Middle frontal gyrus (tissue), 1 donor: ENCODE results near the gene ALDH3A1.
"Not testable (repeated sequence)": the region's sequence is repeated elsewhere in the genome, so short reads cannot be mapped to it uniquely, and the experiment has no call there.

Source experiments
- DNase-seq: peaks from one replicate; pipeline ENCODE4 v3.0.0-alpha.2; 2015; ENCODE audit warnings: low spot score; ENCODE audit errors: extremely low spot score

ALDH3A1 gene

GRCh38 chr17:19747829-19748806 lies at the start of gene ALDH3A1:
TSS of gene ALDH3A1 (minus strand) at chr17:19748298. CDS start at chr17:19745129, 3,169 bp downstream.
- DNase-seq = no peak

DNA sequence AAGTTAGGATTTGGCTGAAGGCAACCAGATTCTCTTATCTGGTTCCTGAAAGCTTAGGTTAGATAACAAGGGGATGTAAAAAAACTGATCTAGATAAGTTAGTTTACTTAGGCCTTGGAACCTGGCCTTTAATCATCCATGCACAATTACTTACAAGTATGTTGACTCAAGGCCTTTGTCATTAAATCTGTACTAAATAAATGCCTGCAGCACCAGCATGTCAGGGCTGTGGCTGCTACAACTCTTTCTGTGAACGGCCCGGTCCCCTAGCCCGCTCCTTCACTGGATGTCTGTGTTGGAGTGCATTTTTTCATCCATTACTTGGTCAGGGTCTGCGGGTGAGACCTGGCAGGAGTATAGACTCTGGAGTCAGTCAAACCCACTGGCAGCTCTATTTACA lies 48.4 kb upstream of the ALDH3A1 start:
- DNase-seq = no peak

DNA sequence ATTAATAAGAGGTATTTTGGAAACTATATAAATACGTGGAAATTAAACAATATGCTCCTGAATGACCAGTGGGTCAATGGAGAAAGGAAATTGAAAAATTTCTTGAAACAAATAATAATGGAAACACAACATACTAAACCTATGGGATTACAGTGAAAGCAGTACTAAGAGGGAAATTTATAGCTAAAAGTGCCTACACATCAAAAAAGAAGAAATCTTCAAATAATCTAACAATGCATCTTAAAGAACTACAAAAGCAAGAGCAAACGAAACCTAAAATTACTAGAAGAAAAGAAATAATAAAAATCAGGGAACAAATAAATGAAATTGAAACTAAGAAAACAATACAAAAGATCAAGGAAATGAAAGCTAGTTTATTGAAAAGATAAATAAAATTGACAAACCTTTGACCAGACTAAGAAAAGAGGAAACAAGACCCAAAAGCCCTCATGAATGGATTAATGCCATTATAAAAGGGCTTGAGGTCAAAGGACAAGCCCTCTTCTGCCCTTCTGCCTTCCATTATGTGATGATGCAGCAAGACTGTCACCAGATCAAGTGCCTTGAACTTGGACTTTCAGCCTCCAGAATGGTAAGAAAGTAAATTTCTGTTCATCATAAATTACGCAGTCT lies 43.9 kb upstream of the ALDH3A1 start:
- no peak for DNase-seq

DNA sequence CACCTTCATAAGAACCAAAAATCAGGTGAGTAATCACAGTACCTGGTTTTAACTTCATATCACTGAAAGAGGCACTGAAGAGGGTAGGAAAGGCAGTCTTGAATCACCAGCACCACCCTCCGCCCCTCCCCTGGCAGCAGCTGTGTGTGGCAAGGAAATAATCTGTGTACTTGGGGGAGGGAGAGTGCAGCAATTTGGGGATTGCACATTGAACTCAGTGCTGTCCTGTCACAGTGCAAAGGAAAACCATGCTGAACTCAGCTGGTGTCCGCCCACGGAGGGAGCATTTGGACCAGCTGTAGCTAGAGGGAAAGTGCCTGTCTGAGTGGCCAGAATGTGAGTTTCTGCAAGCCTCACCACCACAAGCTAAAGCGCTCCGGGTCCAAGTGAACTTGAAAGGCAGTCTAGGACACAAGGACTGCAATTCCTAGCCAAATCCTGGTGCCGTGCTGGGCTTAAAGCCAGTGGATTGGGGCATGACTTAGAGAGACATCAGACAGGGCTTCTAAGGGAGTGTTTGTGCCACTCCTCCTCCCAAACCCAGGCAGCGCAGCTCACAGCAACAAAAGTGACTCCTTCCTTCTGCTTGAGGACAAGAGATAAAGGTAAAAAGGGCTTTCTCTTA lies 39.7 kb upstream of the ALDH3A1 start:
- no peak for DNase-seq

DNA sequence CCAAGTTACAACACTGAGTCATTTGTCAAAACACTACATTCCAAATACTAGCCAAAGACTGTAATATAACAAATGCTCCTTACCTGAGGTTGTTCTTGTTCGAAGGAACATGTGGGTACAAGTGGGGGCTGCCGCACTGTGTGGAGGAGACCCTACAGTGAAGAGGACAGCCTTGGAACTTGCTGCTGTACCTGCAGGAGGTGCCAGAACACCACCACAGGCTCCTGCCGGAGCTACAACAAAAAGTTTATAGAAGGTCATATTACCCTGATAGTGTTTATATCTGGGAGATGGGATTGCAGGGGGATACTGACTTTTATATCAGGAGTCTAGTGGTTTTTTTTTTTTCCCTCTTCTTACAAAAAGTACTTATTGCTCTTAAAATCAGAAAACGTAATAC lies 37.8 kb upstream of the ALDH3A1 start:
- no peak for DNase-seq

DNA sequence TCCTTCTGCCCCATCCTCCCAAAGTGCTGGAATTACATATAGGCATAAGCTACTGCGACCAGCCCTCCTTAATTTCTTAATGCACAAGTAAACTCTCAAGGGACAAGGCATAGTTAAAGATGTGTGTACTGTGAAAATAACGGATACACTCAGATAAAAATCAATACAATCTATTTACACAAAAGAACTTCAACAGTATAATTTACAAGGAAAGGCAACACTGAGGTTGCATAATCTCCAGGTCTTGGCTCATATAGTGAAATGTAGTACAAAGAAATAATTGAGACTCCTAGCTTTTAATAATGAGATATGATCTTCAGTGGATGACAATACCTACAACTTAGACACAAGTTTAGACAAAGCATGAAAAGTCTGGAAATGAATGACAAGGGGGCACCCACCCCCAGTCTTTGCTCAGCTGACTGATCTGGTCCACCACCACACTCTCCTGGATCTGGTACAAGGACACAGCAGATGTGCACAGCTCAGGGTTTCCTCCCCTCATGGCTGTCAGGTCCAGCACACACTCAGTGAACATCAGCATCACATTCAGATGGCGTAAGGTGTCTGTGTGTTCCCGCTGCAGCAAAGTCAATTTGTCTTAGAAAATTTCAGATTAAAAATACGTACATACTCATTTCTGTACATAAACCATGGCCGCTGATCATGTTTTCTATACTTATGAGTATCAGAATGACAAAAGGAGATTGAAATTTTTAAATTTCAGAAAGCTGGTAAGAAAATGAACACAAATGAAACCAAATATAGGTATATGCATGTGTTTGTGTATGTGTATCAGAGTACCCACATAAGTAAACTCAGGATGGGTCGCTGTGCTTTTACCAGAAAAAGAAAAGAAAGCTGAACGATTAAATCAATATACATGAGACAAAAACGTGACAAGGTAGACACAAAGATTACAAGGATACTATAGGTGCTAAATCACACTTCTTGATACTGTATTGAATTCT lies 33.7 kb upstream of the ALDH3A1 start:
- DNase-seq = no peak

- DNase-seq = no peak
Measured at GRCh38 chr17:19780846-19781245, 32.7 kb upstream of the ALDH3A1 start.

- DNase-seq = no peak
Measured at GRCh38 chr17:19773534-19773933, 25.4 kb upstream of the ALDH3A1 start.

GRCh38 chr17:19771971-19772630 lies 24.0 kb upstream of the ALDH3A1 start:
- DNase-seq = no peak

- DNase-seq = no peak
Measured at GRCh38 chr17:19770985-19771735, 23.1 kb upstream of the ALDH3A1 start.

DNA sequence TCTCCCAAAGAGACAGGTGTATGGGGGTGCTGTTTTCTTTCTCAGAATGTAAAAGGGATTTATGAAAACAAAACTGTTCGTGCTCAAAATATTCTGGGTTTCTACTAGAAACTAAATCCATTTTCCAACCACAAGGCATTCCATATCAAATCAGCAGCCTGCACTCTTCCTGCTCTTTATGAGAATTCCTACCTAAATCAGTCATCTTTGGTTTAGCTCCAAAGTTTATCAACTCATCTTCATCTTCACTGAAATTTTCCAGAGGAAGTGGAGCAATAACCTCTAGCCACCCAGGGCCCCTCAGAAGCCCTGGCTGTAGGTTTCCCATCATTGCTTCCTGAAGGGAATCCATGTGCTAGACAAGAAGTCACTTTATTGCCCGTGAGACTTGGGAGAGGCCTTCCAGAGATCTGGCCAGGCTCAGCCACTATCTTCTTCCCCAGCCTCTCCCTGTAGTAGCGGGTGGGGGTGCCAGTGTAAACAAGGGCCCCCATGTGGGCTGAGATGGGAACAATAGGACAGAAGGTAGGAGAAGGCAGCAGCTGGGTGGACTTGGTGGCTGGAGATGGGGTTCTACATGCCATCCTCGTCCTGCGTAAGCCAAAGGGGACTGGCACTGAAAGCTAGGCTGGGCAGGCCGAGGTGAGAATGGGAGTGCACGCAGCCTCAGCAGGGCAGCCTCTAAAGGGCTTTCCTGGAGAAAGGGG lies 22.0 kb upstream of the ALDH3A1 start:
- no peak for DNase-seq

- DNase-seq = no peak
Measured at GRCh38 chr17:19768046-19768782, 20.1 kb upstream of the ALDH3A1 start.

- DNase-seq = peak; percentile 57
Measured at GRCh38 chr17:19766421-19767270, 18.5 kb upstream of the ALDH3A1 start.

DNA sequence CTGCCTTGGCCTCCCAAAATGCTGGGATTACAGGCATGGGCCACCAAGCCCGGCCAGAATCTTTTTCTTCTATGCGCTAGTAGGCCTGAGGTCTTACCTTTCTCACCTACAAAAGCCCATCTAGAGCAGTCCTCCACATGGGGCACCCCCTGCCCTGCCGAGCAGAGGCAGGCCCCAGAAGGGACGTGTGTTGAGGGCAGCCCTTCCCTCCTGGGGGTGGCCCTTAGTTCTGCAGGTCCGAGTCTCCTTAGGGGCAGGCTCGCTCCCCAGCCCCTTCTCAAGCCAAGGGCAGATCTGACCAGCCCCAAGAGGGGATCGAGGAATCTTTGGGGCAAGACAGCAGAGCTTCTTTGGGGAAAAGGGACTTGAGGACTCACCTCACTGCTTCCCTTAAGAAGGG lies 17.9 kb upstream of the ALDH3A1 start:
- no peak for DNase-seq

GRCh38 chr17:19763991-19764390 lies 15.9 kb upstream of the ALDH3A1 start:
- DNase-seq = not testable (repeated sequence)

DNA sequence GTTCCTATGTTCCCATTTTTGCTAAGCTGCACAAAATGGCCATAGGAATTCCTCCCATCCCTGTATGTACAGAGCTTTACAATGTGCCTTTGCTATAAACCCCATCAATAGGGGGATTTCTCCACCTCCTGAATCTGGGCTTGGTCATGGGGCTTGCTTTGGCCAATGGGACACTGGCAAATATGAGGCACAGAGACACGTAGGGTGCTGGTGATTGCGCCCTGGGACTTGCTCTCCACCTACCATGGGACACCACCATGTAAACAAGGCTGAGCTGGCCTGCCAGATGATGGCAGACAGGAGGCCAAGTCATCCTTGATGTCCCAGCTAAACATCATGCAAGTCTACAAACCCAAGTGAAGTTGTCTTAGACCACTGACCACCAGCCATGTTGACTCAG lies 15.3 kb upstream of the ALDH3A1 start:
- DNase-seq = no peak

- DNase-seq = no peak
Measured at GRCh38 chr17:19762515-19762961, 14.4 kb upstream of the ALDH3A1 start.
